GM20431 (cell line): ENCODE data around the gene PHRF1.

Experiments used
- in situ Hi-C: fragments of 300-500 bp; cut with MseI, MboI; formaldehyde crosslinking; loops from one replicate; pipeline ENCODE4 v1.15.0; 2020; ENCODE audit warnings: low sequenced_read_pairs; ENCODE audit not compliant: unreplicated experiment

The PHRF1 gene

GRCh38 chr11:620935-621814 is 44.9 kb downstream of the PHRF1 start:
- in situ Hi-C loops: no loop called here

GRCh38 chr11:621838-622237 is 45.6 kb downstream of the PHRF1 start:
- in situ Hi-C loops: no loop called here

GRCh38 chr11:623349-623869 is 47.1 kb downstream of the PHRF1 start:
- in situ Hi-C loops: no loop called here

GRCh38 chr11:623999-624704 is 47.9 kb downstream of the PHRF1 start:
- in situ Hi-C loops: no loop called here

- in situ Hi-C loops: no loop called here
These were observed 48.7 kb downstream of the PHRF1 start, which contains the start of gene CDHR5 for GRCh38 chr11:624705-625635. TSS of gene CDHR5 (minus strand) at chr11:624955. CDS start at chr11:624902, 53 bp downstream.

GRCh38 chr11:625636-626268 is 49.5 kb downstream of the PHRF1 start:
- in situ Hi-C loops: no loop called here

GRCh38 chr11:626475-627307 is 50.4 kb downstream of the PHRF1 start, which contains the start of gene SCT:
TSS of gene SCT (minus strand) at chr11:627181. CDS start at chr11:627143, 38 bp downstream.
- in situ Hi-C loops: no loop called here

- in situ Hi-C loops: no loop called here
These were observed 51.0 kb downstream of the PHRF1 start for GRCh38 chr11:627308-627576.

- in situ Hi-C loops: no loop called here
These were observed 51.8 kb downstream of the PHRF1 start for GRCh38 chr11:628056-628455.

GRCh38 chr11:629237-629583 is 52.9 kb downstream of the PHRF1 start:
- in situ Hi-C loops: no loop called here

- in situ Hi-C loops: no loop called here
These were observed 54.6 kb downstream of the PHRF1 start for GRCh38 chr11:630871-631270.

- in situ Hi-C loops: no loop called here
These were observed 59.8 kb downstream of the PHRF1 start for GRCh38 chr11:635945-636510.

GRCh38 chr11:636511-637332 is 60.5 kb downstream of the PHRF1 start, which contains the start of gene DRD4:
TSS of gene DRD4 (plus strand) at chr11:637269. CDS start at chr11:637305, 36 bp downstream.
- in situ Hi-C loops: no loop called here

GRCh38 chr11:637333-637592 is 61.0 kb downstream of the PHRF1 start:
- in situ Hi-C loops: no loop called here

GRCh38 chr11:637593-638521 is 61.6 kb downstream of the PHRF1 start:
- in situ Hi-C loops: no loop called here

- in situ Hi-C loops: no loop called here
These were observed 62.5 kb downstream of the PHRF1 start for GRCh38 chr11:638631-639331.
